Brain microvascular endothelial cell (primary cell): ENCODE measurements around the gene NOL4L.

Experiments
- DNase-seq: peaks from one replicate; pipeline ENCODE4 v3.0.0-alpha.2; 2020
- H3K27ac ChIP-seq: fragments of 250-450 bp; sonication (Bioruptor Pico); 2 replicates; pipeline ENCODE4 v1.5.1; 2020; ENCODE audit warnings: mild to moderate bottlenecking, moderate library complexity
- H3K27me3 ChIP-seq: fragments of 250-450 bp; sonication (Bioruptor Pico); replicated peaks from 2 replicates; pipeline ENCODE4 v1.5.1; 2020; ENCODE audit warnings: mild to moderate bottlenecking
- H3K36me3 ChIP-seq: fragments of 250-450 bp; sonication (Bioruptor Pico); replicated peaks from 2 replicates; pipeline ENCODE4 v1.5.1; 2020; ENCODE audit warnings: mild to moderate bottlenecking
- H3K4me3 ChIP-seq: 2 replicates; pipeline ENCODE4 v1.5.1; 2011; ENCODE audit warnings: low read depth, mild to moderate bottlenecking, control low read depth, low read length, moderate library complexity
- in situ Hi-C: cut with HindIII; loops from 2 replicates; pipeline ENCODE4 v1.10.0; 2017; ENCODE audit warnings: low sequenced_read_pairs, low pct_ligation_motif_present
- TF ChIP-seq, protein P1 (sequence below): IDR thresholded peaks from 2 replicates; pipeline ENCODE4 v1.5.1; 2011; ENCODE audit warnings: low read depth, mild to moderate bottlenecking, moderate library complexity, low read length, control low read depth, inconsistent platforms; ENCODE audit errors: missing control alignments

The NOL4L gene

GRCh38 chr20:32518593-32519380, 66.3 kb downstream of the NOL4L start:
- Histone ChIP-seq H3K27ac (no peak overlapping the region), H3K27me3 (no peaks in the 10 kb centered on the region), H3K36me3 (peaks cover 2% of the 10 kb centered on the region), H3K4me3 (no peak overlapping the region)
- DNase-seq: no peak
- TF ChIP-seq, protein P1, sequence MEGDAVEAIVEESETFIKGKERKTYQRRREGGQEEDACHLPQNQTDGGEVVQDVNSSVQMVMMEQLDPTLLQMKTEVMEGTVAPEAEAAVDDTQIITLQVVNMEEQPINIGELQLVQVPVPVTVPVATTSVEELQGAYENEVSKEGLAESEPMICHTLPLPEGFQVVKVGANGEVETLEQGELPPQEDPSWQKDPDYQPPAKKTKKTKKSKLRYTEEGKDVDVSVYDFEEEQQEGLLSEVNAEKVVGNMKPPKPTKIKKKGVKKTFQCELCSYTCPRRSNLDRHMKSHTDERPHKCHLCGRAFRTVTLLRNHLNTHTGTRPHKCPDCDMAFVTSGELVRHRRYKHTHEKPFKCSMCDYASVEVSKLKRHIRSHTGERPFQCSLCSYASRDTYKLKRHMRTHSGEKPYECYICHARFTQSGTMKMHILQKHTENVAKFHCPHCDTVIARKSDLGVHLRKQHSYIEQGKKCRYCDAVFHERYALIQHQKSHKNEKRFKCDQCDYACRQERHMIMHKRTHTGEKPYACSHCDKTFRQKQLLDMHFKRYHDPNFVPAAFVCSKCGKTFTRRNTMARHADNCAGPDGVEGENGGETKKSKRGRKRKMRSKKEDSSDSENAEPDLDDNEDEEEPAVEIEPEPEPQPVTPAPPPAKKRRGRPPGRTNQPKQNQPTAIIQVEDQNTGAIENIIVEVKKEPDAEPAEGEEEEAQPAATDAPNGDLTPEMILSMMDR: no peak
- in situ Hi-C loops: no loop called here

DNA sequence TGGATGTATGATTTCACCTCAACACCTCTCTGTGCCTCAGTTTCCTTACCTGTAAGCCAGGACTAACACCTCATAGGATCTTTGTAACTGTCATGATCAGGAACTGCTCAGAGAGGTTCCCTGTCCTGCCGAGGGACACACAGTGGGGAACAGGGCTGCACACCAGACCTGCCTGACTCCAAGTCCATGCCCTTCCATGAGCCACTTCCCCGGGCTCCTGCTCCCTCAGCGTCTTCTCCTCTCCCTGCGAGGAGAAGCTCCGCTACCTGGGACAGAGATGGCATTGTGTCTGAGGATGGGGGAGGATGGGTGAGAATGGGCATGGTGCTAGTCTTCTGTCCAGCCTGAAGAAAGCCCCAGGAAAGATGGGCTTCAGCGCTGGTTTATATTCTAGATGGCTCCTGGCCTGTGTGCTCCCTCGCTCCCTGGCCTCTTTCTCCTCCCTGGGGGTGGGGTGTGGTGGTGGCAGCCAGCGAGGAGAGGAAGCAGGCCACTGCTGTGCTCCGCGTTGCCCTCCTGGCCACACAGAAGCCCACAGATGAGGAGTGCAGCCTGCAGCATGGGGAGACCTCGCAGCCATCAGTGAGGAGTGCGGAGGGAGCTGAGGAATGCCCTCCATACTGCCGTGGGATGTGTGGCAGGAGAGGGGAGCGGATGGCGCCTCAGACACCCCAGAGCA, 67.1 kb downstream of the NOL4L start:
- H3K36me3 ChIP-seq: peaks cover 2% of the 10 kb centered on the region
- H3K4me3 ChIP-seq: no peak overlapping the region
- no peak overlapping the region for H3K27ac ChIP-seq
- no peak for DNase-seq
- TF ChIP-seq, protein P1: no peak
- in situ Hi-C loops: no loop called here
- H3K27me3 ChIP-seq: no peaks in the 10 kb centered on the region

DNA sequence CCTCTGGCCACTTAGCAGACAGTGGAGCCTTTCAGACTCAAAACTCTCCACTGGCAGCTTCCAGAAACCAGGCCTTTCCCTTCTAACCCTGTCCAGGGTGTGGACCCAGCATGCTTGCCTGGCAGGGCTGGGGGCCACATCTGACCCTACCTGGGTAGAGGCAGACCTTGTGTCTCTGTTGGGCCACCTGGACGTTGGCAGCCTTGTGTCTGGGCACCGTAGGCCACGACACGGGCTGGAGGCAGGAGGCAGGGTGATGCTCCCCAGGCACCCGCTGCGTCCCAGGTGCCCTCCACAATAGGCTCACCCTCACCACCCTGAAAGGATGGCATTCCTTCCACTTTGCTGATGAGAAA, 67.6 kb downstream of the NOL4L start:
- in situ Hi-C loops: no loop called here
- H3K36me3 ChIP-seq: peaks cover 2% of the 10 kb centered on the region
- DNase-seq: no peak
- no peak overlapping the region for H3K27ac ChIP-seq
- TF ChIP-seq, protein P1: no peak
- H3K4me3 ChIP-seq: no peak overlapping the region
- H3K27me3 ChIP-seq: no peaks in the 10 kb centered on the region

- TF ChIP-seq, protein P1: no peak
- no peak overlapping the region for H3K27ac ChIP-seq
- no peaks in the 10 kb centered on the region for H3K27me3 ChIP-seq
- peaks cover 2% of the 10 kb centered on the region for H3K36me3 ChIP-seq
- no peak overlapping the region for H3K4me3 ChIP-seq
- in situ Hi-C loops: no loop called here
- DNase-seq: no peak
Measured at GRCh38 chr20:32516583-32517517, 68.3 kb downstream of the NOL4L start.

GRCh38 chr20:32515631-32516101, 69.5 kb downstream of the NOL4L start:
- no peak for DNase-seq
- H3K4me3 ChIP-seq: no peak overlapping the region
- TF ChIP-seq, protein P1: no peak
- H3K27ac ChIP-seq: no peak overlapping the region
- H3K27me3 ChIP-seq: no peaks in the 10 kb centered on the region
- peaks cover 2% of the 10 kb centered on the region for H3K36me3 ChIP-seq
- in situ Hi-C loops: no loop called here
